H1 (cell line): ENCODE measurements around the gene CUX1. TPM values are rescaled to one million over a fixed set of nuclear protein-coding genes. Genes with fewer than 3 reads are reported as not detected.

Experiments used
- CTCF ChIA-PET: fragments of 300-600 bp; sonication (Branson Sonifier 250); formaldehyde crosslinking; loops from one replicate; lab custom pipeline; 2021; ENCODE audit not compliant: partially characterized antibody; lab: Charles Lee
- POLR2A ChIA-PET: fragments of 300-600 bp; sonication (Branson Sonifier 250); formaldehyde crosslinking; loops from one replicate; lab custom pipeline; 2021; ENCODE audit warnings: inconsistent platforms; ENCODE audit not compliant: partially characterized antibody; lab: Charles Lee
- DNase-seq, 2 experiments: peaks; one replicate each; pipeline versions ENCODE4 v3.0.0 to v3.0.0-alpha.2; 2010 to 2022; ENCODE audit warnings: low spot score in 2 of 2, low read depth in 1 of 2, mixed read lengths in 1 of 2
- FAIRE-seq: peaks from 2 replicates; lab custom pipeline; 2011; peaks lifted over from hg19 to GRCh38; lab: Jason Lieb, UNC
- H2AFZ ChIP-seq: 2 replicates; pipeline ENCODE4 v1.8.1; 2012; ENCODE audit warnings: low read length, inconsistent platforms
- H2AK5ac ChIP-seq: 2 replicates; pipeline ENCODE4 v1.6.1; 2013; ENCODE audit warnings: low read depth, low read length
- H2BK120ac ChIP-seq: replicated peaks from 2 replicates; pipeline ENCODE3; 2013; ENCODE audit warnings: low read depth, low read length, inconsistent platforms
- H2BK12ac ChIP-seq: 2 replicates; pipeline ENCODE4 v1.6.1; 2013; ENCODE audit warnings: low read depth, low read length
- H2BK15ac ChIP-seq: 2 replicates; pipeline ENCODE4 v1.6.1; 2013; ENCODE audit warnings: low read length
- H2BK20ac ChIP-seq: 2 replicates; pipeline ENCODE4 v1.6.1; 2013; ENCODE audit warnings: low read length
- H2BK5ac ChIP-seq: 2 replicates; pipeline ENCODE4 v1.6.1; 2013; ENCODE audit warnings: low read depth, low read length
- H3K14ac ChIP-seq: 2 replicates; pipeline ENCODE4 v1.6.1; 2013; ENCODE audit warnings: inconsistent platforms; ENCODE audit not compliant: insufficient read length
- H3K18ac ChIP-seq: 2 replicates; pipeline ENCODE4 v1.6.1; 2013; ENCODE audit warnings: low read length; ENCODE audit errors: extremely low read depth
- H3K23ac ChIP-seq: 2 replicates; pipeline ENCODE4 v1.6.1; 2013; ENCODE audit warnings: inconsistent platforms; ENCODE audit not compliant: insufficient read length
- H3K23me2 ChIP-seq: 2 replicates; pipeline ENCODE4 v1.6.1; 2013; ENCODE audit warnings: low read depth, low read length
- H3K27ac ChIP-seq: 2 replicates; pipeline ENCODE4 v1.6.1; 2011; ENCODE audit warnings: low read depth, low read length, inconsistent platforms
- H3K27me3 ChIP-seq, 4 experiments: replicated peaks in 1 of 4; 1 replicate in 1 of 4; 2 replicates in 3 of 4; pipeline versions ENCODE4 v1.6.1 to v1.8.1; 2011 to 2013; ENCODE audit warnings: low read length in 3 of 4, mild to moderate bottlenecking in 3 of 4, inconsistent platforms in 2 of 4, mixed read lengths in 2 of 4, moderate library complexity in 1 of 4; ENCODE audit not compliant: control insufficient read depth in 3 of 4, insufficient read depth in 3 of 4; ENCODE audit errors: extremely low read depth in 1 of 4
- H3K36me3 ChIP-seq, 4 experiments: 2 replicates each; pipeline versions ENCODE4 v1.6.1 to v1.8.1; 2011 to 2013; ENCODE audit warnings: mild to moderate bottlenecking in 4 of 4, low read length in 3 of 4, moderate library complexity in 2 of 4, control low read depth in 1 of 4, inconsistent platforms in 1 of 4; ENCODE audit not compliant: insufficient read depth in 4 of 4, control insufficient read depth in 2 of 4
- H3K4ac ChIP-seq: replicated peaks from 2 replicates; pipeline ENCODE3; 2013; ENCODE audit warnings: low read length, low read depth, mixed read lengths, inconsistent platforms; ENCODE audit not compliant: insufficient read length
- H3K4me1 ChIP-seq, 4 experiments: replicated peaks in 1 of 4; 1 replicate in 1 of 4; 2 replicates in 3 of 4; pipeline versions ENCODE4 v1.6.1 to v1.8.1; 2011 to 2013; ENCODE audit warnings: low read length in 3 of 4, inconsistent platforms in 2 of 4, mixed read lengths in 1 of 4; ENCODE audit not compliant: insufficient read depth in 4 of 4, control insufficient read depth in 3 of 4
- H3K4me2 ChIP-seq, 2 experiments: 2 replicates each; pipeline versions ENCODE4 v1.6.1 to v1.8.1; 2011 to 2013; ENCODE audit warnings: low read depth in 2 of 2, low read length in 2 of 2, control low read depth in 1 of 2, inconsistent platforms in 1 of 2, mild to moderate bottlenecking in 1 of 2; ENCODE audit not compliant: insufficient read depth in 1 of 2
- H3K4me3 ChIP-seq, 4 experiments: fragments of 200-600, 300-600 bp in 1 of 4; sonication (generic), shearing (Covaris generic), sonication (Bioruptor Twin) in 1 of 4; 2 replicates each; pipeline versions ENCODE4 v1.5.1 to v1.8.1; 2011 to 2016; ENCODE audit warnings: low read length in 4 of 4, low read depth in 3 of 4, control low read depth in 2 of 4, inconsistent platforms in 2 of 4, mild to moderate bottlenecking in 2 of 4, mixed read lengths in 1 of 4, moderate library complexity in 1 of 4; ENCODE audit not compliant: insufficient read depth in 2 of 4; ENCODE audit errors: extremely low read depth in 1 of 4
- H3K56ac ChIP-seq: replicated peaks from 2 replicates; pipeline ENCODE3; 2013; ENCODE audit warnings: low read depth, mild to moderate bottlenecking, mixed read lengths, low read length, inconsistent platforms; ENCODE audit not compliant: insufficient read length
- H3K79me1 ChIP-seq: 2 replicates; pipeline ENCODE4 v1.6.1; 2013; ENCODE audit warnings: low read depth, low read length, control low read depth
- H3K79me2 ChIP-seq, 2 experiments: 2 replicates each; pipeline versions ENCODE4 v1.6.1 to v1.8.1; 2012 to 2013; ENCODE audit warnings: low read length in 2 of 2, mild to moderate bottlenecking in 2 of 2, inconsistent platforms in 1 of 2; ENCODE audit not compliant: insufficient read depth in 2 of 2, control insufficient read depth in 1 of 2
- H3K9ac ChIP-seq, 4 experiments: replicated peaks in 1 of 4; 1 replicate in 1 of 4; 2 replicates in 3 of 4; pipeline versions ENCODE4 v1.6.1 to v1.8.1; 2011 to 2013; ENCODE audit warnings: low read depth in 3 of 4, low read length in 3 of 4, control low read depth in 2 of 4, mild to moderate bottlenecking in 2 of 4, moderate library complexity in 2 of 4, inconsistent platforms in 1 of 4; ENCODE audit errors: extremely low read depth in 1 of 4
- H3K9me3 ChIP-seq, 2 experiments: 2 replicates each; pipeline versions ENCODE4 v1.6.1 to v1.8.1; 2012 to 2013; ENCODE audit warnings: mild to moderate bottlenecking in 2 of 2, moderate library complexity in 2 of 2, control low read depth in 1 of 2, inconsistent platforms in 1 of 2, low read depth in 1 of 2, low read length in 1 of 2, mixed read lengths in 1 of 2; ENCODE audit not compliant: insufficient read depth in 2 of 2
- H4K20me1 ChIP-seq, 2 experiments: replicated peaks in 1 of 2; 2 replicates each; pipeline versions ENCODE3 to v1.8.1; 2011 to 2013; ENCODE audit warnings: inconsistent platforms in 2 of 2, low read length in 2 of 2, mild to moderate bottlenecking in 1 of 2; ENCODE audit not compliant: insufficient read depth in 2 of 2, control insufficient read depth in 1 of 2
- H4K5ac ChIP-seq: 2 replicates; pipeline ENCODE4 v1.6.1; 2013; ENCODE audit warnings: low read length, low read depth, mixed read lengths, inconsistent platforms; ENCODE audit not compliant: insufficient read length
- H4K8ac ChIP-seq: 2 replicates; pipeline ENCODE4 v1.8.0; 2013; ENCODE audit warnings: mild to moderate bottlenecking, moderate library complexity, low read length, inconsistent platforms; ENCODE audit not compliant: insufficient read depth; ENCODE audit errors: extremely low read depth
- H4K91ac ChIP-seq: replicated peaks from 2 replicates; pipeline ENCODE3; 2013; ENCODE audit warnings: low read length, mixed read lengths, inconsistent platforms; ENCODE audit not compliant: insufficient read length
- BACH1 ChIP-seq: IDR thresholded peaks from 2 replicates; pipeline ENCODE4 v1.6.1; 2012; ENCODE audit warnings: low read length, improper control_type of control experiment
- CBX5 ChIP-seq: fragments of 300-800, 300-1000 bp; sonication (generic); IDR thresholded peaks from 2 replicates; pipeline ENCODE4 v1.7.1; 2016; ENCODE audit warnings: antibody characterized with exemption, low read length, low read depth
- TAF1 ChIP-seq: IDR thresholded peaks from 2 replicates; pipeline ENCODE4 v1.6.1; 2011; ENCODE audit warnings: mild to moderate bottlenecking, low read depth, low read length
- WGBS, 2 experiments: shearing (Covaris generic) in 1 of 2; methylation state at CpG; one replicate each; pipeline versions ENCODE4 v1.1.6 to v1.1.7; 2013 to 2015; ENCODE audit warnings: low lambda C conversion rate in 2 of 2, mixed read lengths in 2 of 2, inconsistent platforms in 1 of 2, low coverage in 1 of 2, missing lambda C conversion rate in 1 of 2; ENCODE audit not compliant: insufficient replicate concordance in 2 of 2, insufficient coverage in 1 of 2, insufficient read length in 1 of 2; ENCODE audit errors: extremely low coverage in 1 of 2, missing lambda C conversion rate in 1 of 2; 5-methylcytosine and 5-hydroxymethylcytosine counted together
- polyA plus RNA-seq, 7 experiments: library from polyadenylated mRNA; depleted of rRNA in 3 of 7; stranded (reverse) in 5 of 7; unstranded in 2 of 7; fragments of >200 nt in 5 of 7; fragments of 200-250 nt in 2 of 7; gene quantifications; 1 replicate in 5 of 7; 2 replicates in 1 of 7; 4 replicates in 1 of 7; pipeline versions ENCODE4 v1.2.1 to v1.2.3, GENCODE V29; 2011 to 2013; ENCODE audit warnings: missing spikeins in 2 of 7, mixed read lengths in 2 of 7
- total RNA-seq: library from RNA; stranded (reverse); fragmentation: NEBNext Ultra II Directional; extraction: Animal tissue kit (Norgen Biotek cat#: 25700); gene quantifications from 2 replicates; pipeline ENCODE4 v1.2.1, GENCODE V29; 2021
- TF ChIP-seq, protein P1 (sequence below): IDR thresholded peaks from 2 replicates; pipeline ENCODE4 v1.6.1; 2011; ENCODE audit warnings: low read depth, mild to moderate bottlenecking, low read length; ENCODE audit not compliant: insufficient read depth
- TF ChIP-seq, protein P2 (sequence below): IDR thresholded peaks from 2 replicates; pipeline ENCODE4 v1.6.1; 2011; ENCODE audit warnings: low read length, improper control_type of control experiment
- TF ChIP-seq, protein P3 (sequence below): IDR thresholded peaks from 2 replicates; pipeline ENCODE4 v1.6.1; 2012; ENCODE audit warnings: inconsistent platforms

Gene CUX1
- total and polyA plus RNA-seq, 2 of the 8 experiments (the other 6 are each of a cell fraction or from before 2014, with no cell fraction given), result 21.6 to 65.9 TPM

DNA sequence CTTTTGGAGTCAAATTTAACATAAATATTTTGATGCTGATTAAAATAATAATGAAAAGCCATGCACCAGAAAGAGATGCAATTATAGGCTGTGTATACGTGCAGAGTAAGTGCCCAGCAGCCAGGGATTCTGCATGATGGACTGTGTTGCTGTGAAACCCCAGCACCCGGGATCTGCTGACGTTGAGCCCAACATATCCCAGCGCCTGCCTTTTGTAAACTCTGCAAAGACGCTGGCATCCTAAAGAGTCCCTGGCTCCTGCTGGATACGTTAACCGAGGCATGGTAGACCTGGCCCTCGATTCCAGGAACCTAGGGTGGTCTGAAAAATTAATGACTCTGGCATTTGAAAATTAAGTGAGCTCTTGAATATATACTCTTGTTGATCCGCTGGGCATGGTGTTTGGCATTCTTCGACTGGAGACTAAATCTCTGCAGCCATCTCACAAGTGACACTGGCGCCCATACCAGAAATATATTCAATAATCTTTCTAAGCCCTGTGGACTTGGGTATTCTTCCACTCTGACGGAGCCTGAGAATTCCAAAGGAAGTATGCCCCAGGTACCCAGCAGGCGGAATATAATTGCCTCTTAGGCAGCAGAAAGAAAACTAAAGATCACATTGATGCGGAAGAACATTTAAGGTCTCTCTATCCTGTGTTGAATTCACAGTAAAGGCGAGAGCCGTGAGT, 278.0 kb downstream of the CUX1 start:
- peaks cover 0 to 3% (median 1%) of the 10 kb centered on the region in 4 experiments; a peak in 1 of 8 replicates for H3K36me3 ChIP-seq
- H3K79me2 ChIP-seq, result no peaks in the 10 kb centered on the region; a peak in 1 of 4 replicates
- no peak overlapping the region for H2BK15ac ChIP-seq
- no peak overlapping the region for H3K4me2 ChIP-seq
- no peak overlapping the region for H2BK5ac ChIP-seq
- H2BK12ac ChIP-seq, result no peak overlapping the region
- no peak overlapping the region for H2AK5ac ChIP-seq
- H3K4ac ChIP-seq, result no peak overlapping the region
- no peak overlapping the region; the same call in 1 of the 2 replicates for H3K18ac ChIP-seq
- 91% methylated on average over 16 of the region's 16 CpGs; no CpG with 5 or more reads in 1 of the 2 experiments for WGBS, 2 experiments
- no peak overlapping the region for H3K14ac ChIP-seq
- no peak overlapping the region for H3K27ac ChIP-seq
- no peak overlapping the region for H2BK20ac ChIP-seq
- TF ChIP-seq BACH1 (no peak), TAF1 (0 out of 2 replicates have a peak, but pooled peaks have one; percentile 17), CBX5 (no peak)
- TF ChIP-seq, protein P1, sequence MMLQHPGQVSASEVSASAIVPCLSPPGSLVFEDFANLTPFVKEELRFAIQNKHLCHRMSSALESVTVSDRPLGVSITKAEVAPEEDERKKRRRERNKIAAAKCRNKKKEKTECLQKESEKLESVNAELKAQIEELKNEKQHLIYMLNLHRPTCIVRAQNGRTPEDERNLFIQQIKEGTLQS, result no peak
- TF ChIP-seq, protein P2, sequence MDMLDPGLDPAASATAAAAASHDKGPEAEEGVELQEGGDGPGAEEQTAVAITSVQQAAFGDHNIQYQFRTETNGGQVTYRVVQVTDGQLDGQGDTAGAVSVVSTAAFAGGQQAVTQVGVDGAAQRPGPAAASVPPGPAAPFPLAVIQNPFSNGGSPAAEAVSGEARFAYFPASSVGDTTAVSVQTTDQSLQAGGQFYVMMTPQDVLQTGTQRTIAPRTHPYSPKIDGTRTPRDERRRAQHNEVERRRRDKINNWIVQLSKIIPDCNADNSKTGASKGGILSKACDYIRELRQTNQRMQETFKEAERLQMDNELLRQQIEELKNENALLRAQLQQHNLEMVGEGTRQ, result no peak
- TF ChIP-seq, protein P3, sequence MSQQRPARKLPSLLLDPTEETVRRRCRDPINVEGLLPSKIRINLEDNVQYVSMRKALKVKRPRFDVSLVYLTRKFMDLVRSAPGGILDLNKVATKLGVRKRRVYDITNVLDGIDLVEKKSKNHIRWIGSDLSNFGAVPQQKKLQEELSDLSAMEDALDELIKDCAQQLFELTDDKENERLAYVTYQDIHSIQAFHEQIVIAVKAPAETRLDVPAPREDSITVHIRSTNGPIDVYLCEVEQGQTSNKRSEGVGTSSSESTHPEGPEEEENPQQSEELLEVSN, result no peak
- TF ChIP-seq, all 59 proteins: peak for 1
- Histone ChIP-seq H3K23ac (no peak overlapping the region), H3K4me1 (peaks cover 2 to 8% (median 7%) of the 10 kb centered on the region in 4 experiments; a peak in 4 of 7 replicates), H3K9me3 (no peaks in the 10 kb centered on the region), H4K8ac (no peak overlapping the region), H3K4me3 (no peak overlapping the region), H2BK120ac (no peak overlapping the region), H4K91ac (no peak overlapping the region), H3K9ac (no peak overlapping the region), H4K5ac (no peak overlapping the region), H3K27me3 (no peaks in the 10 kb centered on the region), H2AFZ (no peak overlapping the region), H4K20me1 (no peaks in the 10 kb centered on the region), H3K79me1 (no peaks in the 10 kb centered on the region; the same call in 1 of the 2 replicates), H3K23me2 (no peaks in the 10 kb centered on the region), H3K56ac (no peak overlapping the region)
- ChIA-PET CTCF (interaction anchor here (1.2 kb wide), 1 partner anchor 25 kb away, joined by 3 read pairs; no protein-coding TSS in a partner anchor), POLR2A (no interaction called here)
- FAIRE-seq (no peak), DNase-seq (peak in 1 of 2 experiments; percentile 41)
